HT-29 (cell line): Measurements from ENCODE around the gene SUSD5. TPM values are rescaled to one million over a fixed set of nuclear protein-coding genes. Genes with fewer than 3 reads are reported as not detected.

Experiments used
- DNase-seq: peaks from one replicate; pipeline ENCODE4 v3.0.0-alpha.2; 2015; ENCODE audit warnings: low spot score
- total RNA-seq: library from RNA; depleted of rRNA; stranded (reverse); fragments of >200 nt; shearing (Covaris generic); gene quantifications from 2 replicates; pipeline ENCODE4 v1.2.3, GENCODE V29; 2014; rRNA removed

SUSD5 gene
- 0.10 TPM in 1 of 2 replicates, not detected in the other for total RNA-seq

- DNase-seq: no peak
These were observed at the start of gene SUSD5 for GRCh38 chr3:33218446-33219174. TSS of gene SUSD5 (minus strand) at chr3:33218810. CDS start at chr3:33218797, 13 bp downstream.

GRCh38 chr3:33260104-33260503 lies 41.5 kb upstream of the SUSD5 start:
- no peak for DNase-seq

- DNase-seq: no peak
These were observed 37.6 kb upstream of the SUSD5 start for GRCh38 chr3:33256249-33256648.

GRCh38 chr3:33250712-33251111 lies 32.1 kb upstream of the SUSD5 start:
- DNase-seq: no peak

GRCh38 chr3:33246786-33247185 lies 28.2 kb upstream of the SUSD5 start:
- DNase-seq: no peak

- DNase-seq: no peak
These were observed 21.7 kb upstream of the SUSD5 start for GRCh38 chr3:33240261-33240660.

GRCh38 chr3:33238923-33239322 lies 20.3 kb upstream of the SUSD5 start:
- DNase-seq: no peak

- DNase-seq: no peak
These were observed 18.8 kb upstream of the SUSD5 start for GRCh38 chr3:33237439-33237838.

GRCh38 chr3:33236005-33236404 lies 17.4 kb upstream of the SUSD5 start:
- DNase-seq: no peak

- DNase-seq: no peak
These were observed 15.3 kb upstream of the SUSD5 start for GRCh38 chr3:33233884-33234283.

GRCh38 chr3:33231756-33232465 lies 13.3 kb upstream of the SUSD5 start:
- no peak for DNase-seq

GRCh38 chr3:33229947-33230346 lies 11.3 kb upstream of the SUSD5 start:
- no peak for DNase-seq

GRCh38 chr3:33229066-33229465 lies 10.5 kb upstream of the SUSD5 start:
- no peak for DNase-seq

GRCh38 chr3:33221241-33221640 lies 2.6 kb upstream of the SUSD5 start:
- DNase-seq: no peak

- DNase-seq: no peak
These were observed 521 bp upstream of the SUSD5 start for GRCh38 chr3:33219175-33219487.

GRCh38 chr3:33217866-33218445 lies 654 bp downstream of the SUSD5 start:
- DNase-seq: no peak

- DNase-seq: no peak
These were observed 2.9 kb downstream of the SUSD5 start for GRCh38 chr3:33215739-33216138.

GRCh38 chr3:33212406-33212805 lies 6.2 kb downstream of the SUSD5 start:
- DNase-seq: no peak

- DNase-seq: peak; percentile 1
These were observed 7.2 kb downstream of the SUSD5 start for GRCh38 chr3:33211444-33211843.

- DNase-seq: no peak
These were observed 9.3 kb downstream of the SUSD5 start for GRCh38 chr3:33209357-33209756.

- peak; percentile 12 for DNase-seq
These were observed 15.7 kb downstream of the SUSD5 start for GRCh38 chr3:33202711-33203457.

- DNase-seq: no peak
These were observed 17.4 kb downstream of the SUSD5 start for GRCh38 chr3:33201195-33201594.
